ENCODE data around the gene IMMP2L. TPM values are rescaled to one million over a fixed set of nuclear protein-coding genes. Genes with fewer than 3 reads are reported as not detected.

IMMP2L gene
- total and polyA plus RNA-seq, 2 donors (not counting 3 experiments of a cell fraction or from before 2014, with no cell fraction given): 9.9 to 11.8 TPM

DNA sequence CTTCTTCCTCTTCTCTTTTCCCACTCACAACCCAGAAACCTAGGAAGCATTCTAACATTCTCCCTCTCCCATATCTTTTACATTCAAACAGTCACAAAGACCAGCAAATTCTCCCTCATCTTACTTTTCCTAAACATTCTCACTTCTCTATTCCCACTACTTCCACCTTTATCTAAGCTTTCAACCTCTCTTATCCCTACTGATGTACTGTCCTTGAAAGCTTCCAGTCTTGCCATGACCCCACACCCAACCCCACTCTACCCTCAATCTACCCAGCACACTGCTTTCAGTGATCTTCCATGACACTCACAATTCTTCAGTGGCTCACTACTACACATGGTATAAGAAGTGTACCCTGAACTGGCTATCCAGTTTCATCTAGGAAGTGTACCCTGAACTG lies 5.3 kb downstream of the IMMP2L start:
- intact Hi-C loops (cut with micrococcal nuclease) (no loop called here), dilution Hi-C loops (cut with MboI; ENCODE audit: extremely low pct_ligation_motif_present, low sequenced_read_pairs) (no loop called here)

More for the DNA sequence above, 5.3 kb downstream of the IMMP2L start:
- no peak overlapping the region for H3K27ac ChIP-seq (ENCODE audit: insufficient read depth, low read depth, low read length)
- no peaks in the 10 kb centered on the region for H4K20me1 ChIP-seq (replicated peaks; ENCODE audit: control insufficient read depth, extremely low read depth, insufficient read depth, low read length)
- BruUV-seq (replicated peaks): no TSS peak
- no peak for DNase-seq (ENCODE audit: low read depth, low spot score)
- POLR2A ChIA-PET: no interaction called here
- no peak overlapping the region for H3K4me3 ChIP-seq (replicated peaks in 1 of 3; ENCODE audit: insufficient read depth in 1 of 3, low read depth in 1 of 3, low read length in 3 of 3)
- CTCF ChIA-PET: no interaction called here
- no peak overlapping the region for H3K9ac ChIP-seq (replicated peaks; ENCODE audit: extremely low read depth, insufficient read depth, low read length)
- H3K79me2 ChIP-seq (ENCODE audit: control insufficient read depth, insufficient read depth, low read length): no peaks in the 10 kb centered on the region
- H3K9me3 ChIP-seq (replicated peaks; ENCODE audit: control insufficient read depth, insufficient read depth, low read length): no peaks in the 10 kb centered on the region
- FAIRE-seq: no peak
- no peak overlapping the region for H2AFZ ChIP-seq (ENCODE audit: low read depth, low read length)
- TF ChIP-seq CTCF (IDR thresholded peaks at IDR 0.05; ENCODE audit: extremely low read depth in 1 of 2, insufficient read depth in 1 of 2, low read depth in 1 of 2, low read length in 2 of 2) (no peak), FOS (IDR thresholded peaks at IDR 0.05; ENCODE audit: borderline replicate concordance, insufficient read depth, low read length) (no peak), GATA2 (IDR thresholded peaks at IDR 0.05; ENCODE audit: insufficient read depth, insufficient read length, low read depth, low read length) (no peak), POLR2AphosphoS5 (IDR thresholded peaks at IDR 0.05; ENCODE audit: insufficient read depth, low read depth, low read length) (no peak), MYC (IDR thresholded peaks at IDR 0.05; ENCODE audit: low read depth, low read length) (no peak), EZH2 (IDR thresholded peaks at IDR 0.05; ENCODE audit: borderline replicate concordance, low read depth, low read length, severe bottlenecking) (no peak), JUN (IDR thresholded peaks at IDR 0.05; ENCODE audit: borderline replicate concordance, insufficient read depth, insufficient read length, low read depth) (no peak), MAX (IDR thresholded peaks at IDR 0.05; ENCODE audit: insufficient read depth, insufficient read length) (no peak)
- no peaks in the 10 kb centered on the region for H3K27me3 ChIP-seq (ENCODE audit: control insufficient read depth in 2 of 2, insufficient read depth in 2 of 2, low read length in 2 of 2)
- peaks cover 11% of the 10 kb centered on the region for H3K4me1 ChIP-seq (ENCODE audit: control insufficient read depth, extremely low read depth, insufficient read depth, low read length)
- no peak overlapping the region for H3K4me2 ChIP-seq (ENCODE audit: insufficient read depth, low read length)
- no peaks in the 10 kb centered on the region for H3K9me1 ChIP-seq (replicated peaks; ENCODE audit: control insufficient read depth, extremely low read depth, insufficient read depth, low read length)
- no peaks in the 10 kb centered on the region for H3K36me3 ChIP-seq (ENCODE audit: control insufficient read depth in 2 of 2, extremely low read depth in 1 of 2, insufficient read depth in 2 of 2, low read length in 2 of 2)
